Measurements from ENCODE around the gene SPACDR. TPM values are rescaled to one million over a fixed set of nuclear protein-coding genes. Genes with fewer than 3 reads are reported as not detected.

SPACDR gene
- total and polyA plus RNA-seq, 9 of the 15 experiments (the other 6 are each of a cell fraction or from before 2014, with no cell fraction given): 0.07 to 0.55 (median 0.14) TPM; not detected in 1

DNA sequence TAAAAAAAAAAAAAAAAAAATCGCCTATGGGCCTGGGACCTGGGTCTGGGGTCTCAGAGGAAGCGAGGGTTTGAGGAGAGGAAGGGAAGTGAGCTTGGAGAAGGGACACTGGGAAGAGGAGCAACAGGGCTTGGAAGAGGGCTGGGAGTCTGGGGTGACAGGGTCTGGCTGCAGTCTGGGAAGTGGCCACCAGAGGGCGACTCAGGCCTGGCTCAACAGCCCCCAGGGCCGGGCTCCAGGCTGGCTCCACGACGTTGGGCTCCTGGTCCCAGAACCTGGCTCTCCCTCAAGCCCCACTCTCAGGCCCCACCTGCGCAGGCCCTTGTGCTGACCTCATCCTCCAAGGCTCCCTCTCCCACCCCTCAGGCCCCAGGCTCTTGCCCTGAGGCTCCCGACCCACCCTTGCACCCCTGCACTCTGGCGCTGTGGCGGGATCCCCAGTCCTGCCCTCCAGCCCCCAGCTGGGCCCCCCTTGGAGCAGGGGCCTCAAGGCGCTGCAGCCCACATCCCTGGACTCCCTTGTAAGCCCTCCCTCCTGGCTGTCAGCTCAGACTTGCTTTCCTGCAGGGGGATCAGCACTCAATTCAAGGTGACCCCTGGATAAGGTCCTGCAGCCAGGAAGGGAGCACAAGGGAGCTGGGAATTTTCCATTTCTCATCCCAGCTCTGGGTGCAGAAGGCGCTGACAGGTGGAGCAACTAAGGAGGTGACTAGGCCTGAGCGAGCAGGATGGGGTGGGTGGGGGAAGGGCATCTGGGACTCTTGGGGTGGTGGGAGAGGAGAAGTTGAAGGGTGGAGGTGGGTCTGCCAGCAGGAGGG is 5.4 kb upstream of the SPACDR start (continued):
- TF ChIP-seq, protein P1, sequence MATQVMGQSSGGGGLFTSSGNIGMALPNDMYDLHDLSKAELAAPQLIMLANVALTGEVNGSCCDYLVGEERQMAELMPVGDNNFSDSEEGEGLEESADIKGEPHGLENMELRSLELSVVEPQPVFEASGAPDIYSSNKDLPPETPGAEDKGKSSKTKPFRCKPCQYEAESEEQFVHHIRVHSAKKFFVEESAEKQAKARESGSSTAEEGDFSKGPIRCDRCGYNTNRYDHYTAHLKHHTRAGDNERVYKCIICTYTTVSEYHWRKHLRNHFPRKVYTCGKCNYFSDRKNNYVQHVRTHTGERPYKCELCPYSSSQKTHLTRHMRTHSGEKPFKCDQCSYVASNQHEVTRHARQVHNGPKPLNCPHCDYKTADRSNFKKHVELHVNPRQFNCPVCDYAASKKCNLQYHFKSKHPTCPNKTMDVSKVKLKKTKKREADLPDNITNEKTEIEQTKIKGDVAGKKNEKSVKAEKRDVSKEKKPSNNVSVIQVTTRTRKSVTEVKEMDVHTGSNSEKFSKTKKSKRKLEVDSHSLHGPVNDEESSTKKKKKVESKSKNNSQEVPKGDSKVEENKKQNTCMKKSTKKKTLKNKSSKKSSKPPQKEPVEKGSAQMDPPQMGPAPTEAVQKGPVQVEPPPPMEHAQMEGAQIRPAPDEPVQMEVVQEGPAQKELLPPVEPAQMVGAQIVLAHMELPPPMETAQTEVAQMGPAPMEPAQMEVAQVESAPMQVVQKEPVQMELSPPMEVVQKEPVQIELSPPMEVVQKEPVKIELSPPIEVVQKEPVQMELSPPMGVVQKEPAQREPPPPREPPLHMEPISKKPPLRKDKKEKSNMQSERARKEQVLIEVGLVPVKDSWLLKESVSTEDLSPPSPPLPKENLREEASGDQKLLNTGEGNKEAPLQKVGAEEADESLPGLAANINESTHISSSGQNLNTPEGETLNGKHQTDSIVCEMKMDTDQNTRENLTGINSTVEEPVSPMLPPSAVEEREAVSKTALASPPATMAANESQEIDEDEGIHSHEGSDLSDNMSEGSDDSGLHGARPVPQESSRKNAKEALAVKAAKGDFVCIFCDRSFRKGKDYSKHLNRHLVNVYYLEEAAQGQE (IDR thresholded peaks at IDR 0.05; ENCODE audit: borderline replicate concordance): peak; percentile 87
- TF ChIP-seq, protein P1 (CRISPR knock-in tag; IDR thresholded peaks at IDR 0.05; ENCODE audit: low read depth): 0 out of 2 replicates have a peak, but pooled peaks have one; percentile 22
- TF ChIP-seq, protein P2, sequence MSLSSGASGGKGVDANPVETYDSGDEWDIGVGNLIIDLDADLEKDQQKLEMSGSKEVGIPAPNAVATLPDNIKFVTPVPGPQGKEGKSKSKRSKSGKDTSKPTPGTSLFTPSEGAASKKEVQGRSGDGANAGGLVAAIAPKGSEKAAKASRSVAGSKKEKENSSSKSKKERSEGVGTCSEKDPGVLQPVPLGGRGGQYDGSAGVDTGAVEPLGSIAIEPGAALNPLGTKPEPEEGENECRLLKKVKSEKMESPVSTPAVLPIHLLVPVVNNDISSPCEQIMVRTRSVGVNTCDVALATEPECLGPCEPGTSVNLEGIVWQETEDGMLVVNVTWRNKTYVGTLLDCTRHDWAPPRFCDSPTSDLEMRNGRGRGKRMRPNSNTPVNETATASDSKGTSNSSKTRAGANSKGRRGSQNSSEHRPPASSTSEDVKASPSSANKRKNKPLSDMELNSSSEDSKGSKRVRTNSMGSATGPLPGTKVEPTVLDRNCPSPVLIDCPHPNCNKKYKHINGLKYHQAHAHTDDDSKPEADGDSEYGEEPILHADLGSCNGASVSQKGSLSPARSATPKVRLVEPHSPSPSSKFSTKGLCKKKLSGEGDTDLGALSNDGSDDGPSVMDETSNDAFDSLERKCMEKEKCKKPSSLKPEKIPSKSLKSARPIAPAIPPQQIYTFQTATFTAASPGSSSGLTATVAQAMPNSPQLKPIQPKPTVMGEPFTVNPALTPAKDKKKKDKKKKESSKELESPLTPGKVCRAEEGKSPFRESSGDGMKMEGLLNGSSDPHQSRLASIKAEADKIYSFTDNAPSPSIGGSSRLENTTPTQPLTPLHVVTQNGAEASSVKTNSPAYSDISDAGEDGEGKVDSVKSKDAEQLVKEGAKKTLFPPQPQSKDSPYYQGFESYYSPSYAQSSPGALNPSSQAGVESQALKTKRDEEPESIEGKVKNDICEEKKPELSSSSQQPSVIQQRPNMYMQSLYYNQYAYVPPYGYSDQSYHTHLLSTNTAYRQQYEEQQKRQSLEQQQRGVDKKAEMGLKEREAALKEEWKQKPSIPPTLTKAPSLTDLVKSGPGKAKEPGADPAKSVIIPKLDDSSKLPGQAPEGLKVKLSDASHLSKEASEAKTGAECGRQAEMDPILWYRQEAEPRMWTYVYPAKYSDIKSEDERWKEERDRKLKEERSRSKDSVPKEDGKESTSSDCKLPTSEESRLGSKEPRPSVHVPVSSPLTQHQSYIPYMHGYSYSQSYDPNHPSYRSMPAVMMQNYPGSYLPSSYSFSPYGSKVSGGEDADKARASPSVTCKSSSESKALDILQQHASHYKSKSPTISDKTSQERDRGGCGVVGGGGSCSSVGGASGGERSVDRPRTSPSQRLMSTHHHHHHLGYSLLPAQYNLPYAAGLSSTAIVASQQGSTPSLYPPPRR (CRISPR knock-in tag; IDR thresholded peaks at IDR 0.05; ENCODE audit: borderline replicate concordance): no peak
- TF ChIP-seq, protein P3, sequence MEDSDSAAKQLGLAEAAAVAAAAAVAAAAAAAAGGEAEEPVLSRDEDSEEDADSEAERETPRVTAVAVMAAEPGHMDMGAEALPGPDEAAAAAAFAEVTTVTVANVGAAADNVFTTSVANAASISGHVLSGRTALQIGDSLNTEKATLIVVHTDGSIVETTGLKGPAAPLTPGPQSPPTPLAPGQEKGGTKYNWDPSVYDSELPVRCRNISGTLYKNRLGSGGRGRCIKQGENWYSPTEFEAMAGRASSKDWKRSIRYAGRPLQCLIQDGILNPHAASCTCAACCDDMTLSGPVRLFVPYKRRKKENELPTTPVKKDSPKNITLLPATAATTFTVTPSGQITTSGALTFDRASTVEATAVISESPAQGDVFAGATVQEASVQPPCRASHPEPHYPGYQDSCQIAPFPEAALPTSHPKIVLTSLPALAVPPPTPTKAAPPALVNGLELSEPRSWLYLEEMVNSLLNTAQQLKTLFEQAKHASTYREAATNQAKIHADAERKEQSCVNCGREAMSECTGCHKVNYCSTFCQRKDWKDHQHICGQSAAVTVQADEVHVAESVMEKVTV (CRISPR knock-in tag; IDR thresholded peaks at IDR 0.05): peak; percentile 80
- 0 out of 2 replicates have a peak, but pooled peaks have one; percentile 16 for TF ChIP-seq HDGF (IDR thresholded peaks at IDR 0.05)
- 0 out of 2 replicates have a peak, but pooled peaks have one; percentile 40 for TF ChIP-seq ETV5 (CRISPR knock-in tag; IDR thresholded peaks at IDR 0.05; ENCODE audit: low read depth)
- no peak for TF ChIP-seq SMARCA4 (IDR thresholded peaks at IDR 0.05)
- TF ChIP-seq, protein P4, sequence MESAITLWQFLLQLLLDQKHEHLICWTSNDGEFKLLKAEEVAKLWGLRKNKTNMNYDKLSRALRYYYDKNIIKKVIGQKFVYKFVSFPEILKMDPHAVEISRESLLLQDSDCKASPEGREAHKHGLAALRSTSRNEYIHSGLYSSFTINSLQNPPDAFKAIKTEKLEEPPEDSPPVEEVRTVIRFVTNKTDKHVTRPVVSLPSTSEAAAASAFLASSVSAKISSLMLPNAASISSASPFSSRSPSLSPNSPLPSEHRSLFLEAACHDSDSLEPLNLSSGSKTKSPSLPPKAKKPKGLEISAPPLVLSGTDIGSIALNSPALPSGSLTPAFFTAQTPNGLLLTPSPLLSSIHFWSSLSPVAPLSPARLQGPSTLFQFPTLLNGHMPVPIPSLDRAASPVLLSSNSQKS (CRISPR knock-in tag; IDR thresholded peaks at IDR 0.05): no peak
- no peak for TF ChIP-seq XRCC3 (IDR thresholded peaks at IDR 0.05)
- TF ChIP-seq SIN3B (IDR thresholded peaks at IDR 0.05; ENCODE audit: low read depth): no peak

Measured in K562 (cell line).